Heart right ventricle (tissue), 16 donors: ENCODE data around the gene JADE2. TPM values are rescaled to one million over a fixed set of nuclear protein-coding genes. Genes with fewer than 3 reads are reported as not detected.

Source experiments
- ATAC-seq, 8 donors: fragments of 200-7000 bp; cut with Tn5 transposase; one replicate each; pipeline ENCODE4 v1.9.1; 2020; ENCODE audit warnings: mild to moderate bottlenecking in 8 of 8, moderate library complexity in 8 of 8, moderate number of reproducible peaks in 1 of 8
- DNase-seq, 2 donors: peaks; one replicate each; pipeline ENCODE4 v3.0.0-alpha.2; 2020
- H3K27ac ChIP-seq, 10 donors: fragments of 200-600 bp; sonication (generic) in 2 of 10; one replicate each; pipeline versions ENCODE4 v1.5.0 to v1.8.0; 2020 to 2022; ENCODE audit warnings: mild to moderate bottlenecking in 3 of 10
- H3K27me3 ChIP-seq, 7 donors: fragments of 200-600 bp; one replicate each; pipeline ENCODE4 v1.8.0; 2021 to 2022; ENCODE audit warnings: mild to moderate bottlenecking in 2 of 7
- H3K36me3 ChIP-seq, 9 donors: fragments of 200-600 bp; sonication (generic) in 1 of 9; one replicate each; pipeline versions ENCODE4 v1.5.0 to v1.8.0; 2020 to 2022; ENCODE audit warnings: mild to moderate bottlenecking in 2 of 9
- H3K4me1 ChIP-seq, 9 donors: fragments of 200-600 bp; sonication (generic) in 1 of 9; one replicate each; pipeline versions ENCODE4 v1.5.0 to v1.8.0; 2020 to 2022; ENCODE audit warnings: mild to moderate bottlenecking in 4 of 9
- H3K4me3 ChIP-seq, 10 donors: fragments of 200-600 bp; sonication (generic) in 2 of 10; one replicate each; pipeline versions ENCODE4 v1.5.0 to v1.8.0; 2020 to 2022; ENCODE audit warnings: mild to moderate bottlenecking in 7 of 10, moderate library complexity in 2 of 10
- H3K9me3 ChIP-seq, 11 donors: fragments of 200-600 bp in 10 of 11; sonication (generic) in 2 of 11; one replicate each; pipeline versions ENCODE4 v1.5.0 to v1.8.0; 2013 to 2022; ENCODE audit warnings: mild to moderate bottlenecking in 2 of 11, control low read depth in 1 of 11, moderate library complexity in 1 of 11
- CTCF ChIP-seq, 9 donors: fragments of 200-600 bp; sonication (generic) in 2 of 9; IDR thresholded peaks; one replicate each; pipeline versions ENCODE4 v1.5.0 to v1.8.0; 2021 to 2022; ENCODE audit warnings: antibody characterized with exemption in 9 of 9, mild to moderate bottlenecking in 5 of 9, moderate library complexity in 1 of 9
- WGBS, 2 donors: extraction: QIAGEN DNeasy Blood & Tissue Kit; methylation state at CpG; one replicate each; pipeline ENCODE4 v1.1.7; 2013; ENCODE audit warnings: inconsistent platforms in 1 of 2; 5-methylcytosine and 5-hydroxymethylcytosine counted together
- intact Hi-C, 10 donors: fragments of 100-400 bp; cut with DNase I; formaldehyde crosslinking; loops; one replicate each; pipeline versions ENCODE4 v1.11.1 to v1.14.2; 2022
- polyA plus RNA-seq, 2 donors: library from polyadenylated mRNA; stranded (reverse); fragments of 200-250 nt; gene quantifications; one replicate each; pipeline ENCODE4 v1.2.3, GENCODE V29; 2013
- total RNA-seq, 10 donors: library from RNA; stranded (reverse); fragmentation: NEBNext Ultra II Directional in 3 of 10; extraction: Animal tissue kit (Norgen Biotek cat#: 25700) in 3 of 10; gene quantifications; one replicate each; pipeline versions ENCODE4 v1.2.1 to v1.2.4, GENCODE V29; 2021 to 2023
- donor health status: Arrhythmogenic right ventricular cardiomyopathy.
- donor health status: ischemic (EF 13 %, LVEDD 7.1; RV severe dilation, severe dysfunction).
- donor health status: healthy with polysubstance abuse.
- donor health status: DM: no; HTN: yes; CAD: no.
- donor health status: DM: no; HTN: no; CAD: no.
- donor health status: ischemic (EF 25% LVEDD 6.9; RV normal size, moderate dysfunction).
- donor health status: ischemic (EF 25% LVEDD 5.7; RV mildly dilated, moderate dysfunction).
- donor health status: healthy.
- donor health status: DM: yes; HTN: yes; CAD: no.
- donor health status: Ischemic cardiomyopathy.
- donor health status: ischemic (EF 35%, LVEDD 5.7; RV mildly dilated, moderate dysfunction).
- donor health status: nonischemic (EF 11% LVEDD 7.7; RV severe dilation, severe dysfunction).
- donor health status: DM: yes; HTN: yes; CAD: no.
- donor health status: PGD.
- donor health status: ischemic (EF 29% LVEDD 5.4; RV normal size, mild dysfunction).
- donor health status: nonischemic (EF 23%, LVEDD 6.1; RV moderate dilation, normal function).

JADE2 gene
- total and polyA plus RNA-seq, 12 donors, result 5.4 to 38.5 (median 23.9) TPM

- intact Hi-C loops, result no loop called here
Observed at GRCh38 chr5:134610725-134611124, 85.3 kb downstream of the JADE2 start.

GRCh38 chr5:134611515-134611914, 86.0 kb downstream of the JADE2 start:
- Histone ChIP-seq H3K27me3 (no peaks in the 10 kb centered on the region), H3K27ac (no peak overlapping the region), H3K4me3 (no peak overlapping the region), H3K9me3 (no peaks in the 10 kb centered on the region), H3K36me3 (peaks cover 0 to 100% (median 54%) of the 10 kb centered on the region in 9 donors), H3K4me1 (peaks cover 0 to 18% (median 0%) of the 10 kb centered on the region in 9 donors)
- ATAC-seq (no peak), DNase-seq (no peak)
- no peak for TF ChIP-seq CTCF (IDR thresholded peaks at IDR 0.05)
- WGBS, 2 donors, result 94% methylated on average over 4 of the region's 4 CpGs
- intact Hi-C loops, result no loop called here

More at GRCh38 chr5:134610725-134611124, 85.3 kb downstream of the JADE2 start:
- Histone ChIP-seq H3K27ac (no peak overlapping the region), H3K4me1 (peaks cover 0 to 18% (median 0%) of the 10 kb centered on the region in 9 donors), H3K27me3 (no peaks in the 10 kb centered on the region), H3K4me3 (no peak overlapping the region), H3K9me3 (no peaks in the 10 kb centered on the region), H3K36me3 (peaks cover 0 to 100% (median 62%) of the 10 kb centered on the region in 9 donors)
- TF ChIP-seq CTCF (IDR thresholded peaks at IDR 0.05), result no peak
- DNase-seq (no peak), ATAC-seq (no peak)

GRCh38 chr5:134614450-134615085, 89.1 kb downstream of the JADE2 start:
- intact Hi-C loops, result no loop called here
- TF ChIP-seq CTCF (IDR thresholded peaks at IDR 0.05), result no peak
- H3K27ac ChIP-seq, result no peak overlapping the region
- H3K4me3 ChIP-seq, result no peak overlapping the region
- H3K36me3 ChIP-seq, result peaks cover 0 to 100% (median 63%) of the 10 kb centered on the region in 9 donors
- H3K4me1 ChIP-seq, result peaks cover 0 to 6% (median 0%) of the 10 kb centered on the region in 9 donors
- no peaks in the 10 kb centered on the region for H3K9me3 ChIP-seq
- no peak for ATAC-seq
- 94 to 97% methylated on average over 5 of the region's 5 CpGs for WGBS, 2 donors
- DNase-seq, result no peak
- H3K27me3 ChIP-seq, result no peaks in the 10 kb centered on the region

- ATAC-seq (no peak), DNase-seq (no peak)
- no peak overlapping the region for H3K27ac ChIP-seq
- no peaks in the 10 kb centered on the region for H3K27me3 ChIP-seq
- 98 to 99% methylated on average over 2 of the region's 2 CpGs for WGBS, 2 donors
- no peak overlapping the region for H3K4me3 ChIP-seq
- intact Hi-C loops, result no loop called here
- no peak for TF ChIP-seq CTCF (IDR thresholded peaks at IDR 0.05)
- H3K9me3 ChIP-seq, result no peaks in the 10 kb centered on the region
- peaks cover 0 to 95% (median 46%) of the 10 kb centered on the region in 9 donors for H3K36me3 ChIP-seq
- peaks cover 0 to 6% (median 0%) of the 10 kb centered on the region in 9 donors for H3K4me1 ChIP-seq
Observed at GRCh38 chr5:134620634-134621033, 95.2 kb downstream of the JADE2 start.
